Prostate gland (tissue), 2 donors: ENCODE data around the gene TGFBR3. TPM values are rescaled to one million over a fixed set of nuclear protein-coding genes. Genes with fewer than 3 reads are reported as not detected.

Source experiments
- DNase-seq: peaks from one replicate; pipeline ENCODE4 v3.0.0-alpha.2; 2019; ENCODE audit warnings: low spot score
- H3K27ac ChIP-seq, 2 donors: fragments of 200-600 bp; sonication (generic); 2 replicates each; pipeline ENCODE4 v1.5.1; 2017 to 2019
- H3K27me3 ChIP-seq: fragments of 200-600 bp; sonication (generic); replicated peaks from 2 replicates; pipeline ENCODE4 v1.5.1; 2019; ENCODE audit not compliant: insufficient read depth
- H3K36me3 ChIP-seq, 2 donors: fragments of 200-600 bp; sonication (generic); 1 replicate in 1 of 2; 2 replicates in 1 of 2; pipeline versions ENCODE4 v1.5.1 to v1.8.1; 2017 to 2019
- H3K4me1 ChIP-seq: fragments of 200-600 bp; sonication (generic); replicated peaks from 2 replicates; pipeline ENCODE4 v1.5.1; 2019
- H3K4me3 ChIP-seq, 2 donors: fragments of 200-600 bp; sonication (generic); 2 replicates each; pipeline ENCODE4 v1.5.1; 2017 to 2019
- H3K9me3 ChIP-seq: fragments of 200-600 bp; sonication (generic); 2 replicates; pipeline ENCODE4 v1.5.1; 2017
- CTCF ChIP-seq, 4 experiments: fragments of 200-600 bp in 2 of 4; fragments of 450-650 bp in 2 of 4; sonication (generic) in 2 of 4; IDR thresholded peaks; 1 replicate in 3 of 4; 2 replicates in 1 of 4; pipeline ENCODE4 v1.5.1; 2016 to 2019; ENCODE audit warnings: antibody characterized with exemption in 4 of 4, mild to moderate bottlenecking in 2 of 4, moderate library complexity in 2 of 4
- POLR2A ChIP-seq: fragments of 450-650 bp; IDR thresholded peaks from one replicate; pipeline ENCODE4 v1.6.1; 2016; ENCODE audit warnings: antibody characterized with exemption, mild to moderate bottlenecking
- POLR2AphosphoS5 ChIP-seq: sonication (generic); formaldehyde crosslinking; IDR thresholded peaks from one replicate; pipeline ENCODE4 v1.6.1; 2017; ENCODE audit warnings: antibody characterized with exemption
- WGBS: methylation state at CpG from one replicate; pipeline ENCODE4 v1.1.5; 2018; 5-methylcytosine and 5-hydroxymethylcytosine counted together
- intact Hi-C: fragments of 100-400 bp; cut with DNase I; formaldehyde crosslinking; loops from one replicate; pipeline ENCODE4 v1.14.2; 2022
- total RNA-seq, 2 donors: library from RNA; depleted of rRNA; stranded (reverse); fragments of >200 nt; gene quantifications; one replicate each; pipeline ENCODE4 v1.1.0, GENCODE V29; 2016

The TGFBR3 gene
- total RNA-seq, 2 donors from 2014 or later = 26.4 to 51.7 TPM

GRCh38 chr1:91877574-91878208 is 8.3 kb downstream of the TGFBR3 start:
- DNase-seq = no peak
- Histone ChIP-seq H3K4me1 (no peaks in the 10 kb centered on the region), H3K27ac (no peak overlapping the region), H3K4me3 (no peak overlapping the region), H3K36me3 (no peaks in the 10 kb centered on the region), H3K27me3 (no peaks in the 10 kb centered on the region), H3K9me3 (no peaks in the 10 kb centered on the region)
- intact Hi-C loops = no loop called here
- 59% methylated on average over 5 of the region's 5 CpGs for WGBS
- no peak for TF ChIP-seq POLR2AphosphoS5
- TF ChIP-seq CTCF (IDR thresholded peaks at IDR 0.05) = no peak
- no peak for TF ChIP-seq POLR2A

- 65% methylated on average over 2 of the region's 2 CpGs for WGBS
- Histone ChIP-seq H3K36me3 (no peaks in the 10 kb centered on the region), H3K27ac (no peak overlapping the region), H3K27me3 (no peaks in the 10 kb centered on the region), H3K4me3 (no peak overlapping the region), H3K4me1 (no peaks in the 10 kb centered on the region), H3K9me3 (no peaks in the 10 kb centered on the region)
- no peak for DNase-seq
- TF ChIP-seq POLR2AphosphoS5 (no peak), CTCF (IDR thresholded peaks at IDR 0.05) (no peak), POLR2A (no peak)
- intact Hi-C loops = no loop called here
Observed at GRCh38 chr1:91876781-91877573, 9.0 kb downstream of the TGFBR3 start.

GRCh38 chr1:91876040-91876470 is 9.9 kb downstream of the TGFBR3 start:
- Histone ChIP-seq H3K4me1 (no peaks in the 10 kb centered on the region), H3K27ac (no peak overlapping the region)
- 82% methylated on average over 5 of the region's 5 CpGs for WGBS

GRCh38 chr1:91874167-91874566 is 11.8 kb downstream of the TGFBR3 start:
- no peak for DNase-seq
- Histone ChIP-seq H3K27ac (no peak overlapping the region), H3K9me3 (no peaks in the 10 kb centered on the region), H3K4me1 (no peaks in the 10 kb centered on the region), H3K4me3 (no peak overlapping the region), H3K27me3 (no peaks in the 10 kb centered on the region), H3K36me3 (no peaks in the 10 kb centered on the region)
- intact Hi-C loops = no loop called here
- WGBS = 98% methylated on average over 4 of the region's 4 CpGs
- TF ChIP-seq POLR2A (no peak), POLR2AphosphoS5 (no peak), CTCF (IDR thresholded peaks at IDR 0.05) (no peak)

More at GRCh38 chr1:91876040-91876470, 9.9 kb downstream of the TGFBR3 start:
- intact Hi-C loops = no loop called here
- Histone ChIP-seq H3K4me3 (no peak overlapping the region), H3K27me3 (no peaks in the 10 kb centered on the region), H3K9me3 (no peaks in the 10 kb centered on the region), H3K36me3 (no peaks in the 10 kb centered on the region)
- TF ChIP-seq CTCF (IDR thresholded peaks at IDR 0.05) (no peak), POLR2AphosphoS5 (no peak), POLR2A (no peak)
- no peak for DNase-seq
